Activated CD4-positive, alpha-beta T cell treated with anti-CD3 and anti-CD28 coated beads, Interleukin-2, Interleukin-4, amounts not matched to agents 100 ng/mL and 50 ng/mL, durations not matched to agents 16 hours and 8 hours (primary cell): ENCODE measurements around the gene CASP4.
A peak's percentile ranks its signal among the peaks of the same experiment; 100 is the strongest.
"Not testable (repeated sequence)": the region's sequence is repeated elsewhere in the genome, so short reads cannot be mapped to it uniquely, and the experiment has no call there.

Experiments
- DNase-seq: peaks from one replicate; pipeline ENCODE4 v3.0.0-alpha.2; 2020; ENCODE audit warnings: low spot score

CASP4 gene

GRCh38 chr11:104968355-104968855 lies at the start of gene CASP4:
Gene CASP4 (minus strand): TSS chr11:104968574. CDS start chr11:104968525, 49 bp downstream.
- DNase-seq: peak; percentile 50

GRCh38 chr11:105007463-105007862 lies 39.1 kb upstream of the CASP4 start:
- DNase-seq: no peak

- no peak for DNase-seq
Observed at GRCh38 chr11:105005451-105005845, 37.1 kb upstream of the CASP4 start.

DNA sequence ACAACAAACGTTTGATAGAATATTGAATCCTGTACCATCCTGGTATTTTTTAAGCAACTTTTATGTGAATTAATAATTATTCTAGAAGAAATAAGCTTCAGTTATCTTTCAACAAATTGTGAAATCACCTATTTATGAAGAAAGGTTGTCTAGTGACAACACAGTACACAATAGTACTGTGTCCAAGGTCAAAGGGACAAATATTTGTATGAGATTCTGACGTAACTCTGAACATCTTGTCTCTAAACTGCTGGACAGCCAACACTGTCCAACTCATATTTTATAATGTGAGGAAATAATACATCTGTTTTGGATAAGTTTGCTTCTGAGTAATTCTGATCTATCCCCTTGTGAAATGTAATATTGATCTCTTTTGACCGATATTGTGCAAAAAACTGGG lies 35.6 kb upstream of the CASP4 start:
- DNase-seq: no peak

DNA sequence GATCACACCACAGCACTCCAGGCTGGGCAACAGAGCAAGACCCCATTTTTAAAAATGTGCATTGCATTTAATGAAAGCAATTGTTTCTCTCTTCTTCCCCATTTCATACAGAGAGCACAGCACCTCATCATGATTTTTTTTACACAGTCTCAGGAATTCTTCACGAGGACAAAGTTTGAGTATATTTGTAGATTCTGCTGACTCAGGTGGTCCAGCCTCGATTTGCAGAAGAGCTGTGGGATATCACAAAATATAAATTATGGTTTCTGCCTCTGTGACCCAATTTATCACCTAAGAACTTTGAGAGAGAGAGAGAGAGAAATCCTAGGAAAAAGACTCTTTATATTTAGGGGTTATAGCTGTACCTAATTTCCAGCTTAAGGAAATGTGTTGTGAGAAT lies 34.8 kb upstream of the CASP4 start:
- DNase-seq: no peak

DNA sequence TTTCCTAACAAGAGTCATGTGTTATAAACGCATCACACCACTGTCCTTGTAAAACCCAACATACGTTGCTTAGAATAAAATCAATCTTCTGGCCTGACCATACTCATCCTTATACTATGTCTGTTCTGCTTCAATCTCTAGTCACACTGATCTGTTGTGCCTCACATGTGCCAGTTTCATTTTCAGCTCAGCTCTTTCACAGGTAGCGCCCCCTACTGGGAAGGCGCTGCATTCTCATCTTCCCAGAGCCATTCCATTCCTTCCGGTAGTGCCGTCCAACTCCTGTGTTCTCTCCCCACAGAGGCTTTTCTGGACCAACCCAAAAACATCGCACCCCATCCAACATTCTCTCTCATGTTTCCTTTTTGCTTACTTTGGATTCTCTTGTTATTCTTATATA lies 32.4 kb upstream of the CASP4 start:
- peak; percentile 32 for DNase-seq

DNA sequence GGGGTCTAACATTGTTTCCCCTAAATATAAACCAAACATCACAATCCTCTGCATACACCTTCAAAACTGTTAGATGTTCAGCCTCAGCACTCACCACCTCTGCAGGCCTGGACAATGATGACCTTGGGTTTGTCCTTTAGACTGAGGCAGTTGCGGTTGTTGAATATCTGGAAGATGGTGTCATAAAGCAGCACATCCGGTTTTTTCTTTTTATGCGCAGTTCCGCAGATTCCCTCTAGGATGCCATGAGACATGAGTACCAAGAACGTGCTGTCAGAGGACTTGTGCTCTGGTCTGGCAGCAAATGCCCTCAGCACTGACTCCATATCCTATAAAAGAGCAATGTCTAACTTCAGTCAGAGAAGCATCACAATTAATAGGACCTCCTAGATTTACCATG lies 31.8 kb upstream of the CASP4 start:
- DNase-seq: no peak

DNA sequence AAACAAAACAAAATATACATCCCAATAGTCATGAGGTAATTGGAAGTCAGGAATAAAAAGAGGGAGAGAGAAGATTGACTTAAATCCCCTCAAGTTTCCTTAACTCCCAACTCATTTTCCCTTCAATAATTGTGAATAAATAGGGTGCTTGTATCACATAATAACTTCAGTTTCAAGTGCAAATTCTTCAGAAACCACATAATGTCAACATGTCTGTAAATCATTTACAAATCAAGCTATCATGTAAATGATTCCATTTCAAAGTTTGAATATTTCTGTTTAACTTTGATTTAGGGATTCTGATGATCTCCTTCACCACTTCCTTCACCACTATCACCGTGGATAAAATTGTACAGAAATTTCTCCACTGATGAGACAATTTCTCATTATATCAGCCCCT lies 31.3 kb upstream of the CASP4 start:
- no peak for DNase-seq

DNA sequence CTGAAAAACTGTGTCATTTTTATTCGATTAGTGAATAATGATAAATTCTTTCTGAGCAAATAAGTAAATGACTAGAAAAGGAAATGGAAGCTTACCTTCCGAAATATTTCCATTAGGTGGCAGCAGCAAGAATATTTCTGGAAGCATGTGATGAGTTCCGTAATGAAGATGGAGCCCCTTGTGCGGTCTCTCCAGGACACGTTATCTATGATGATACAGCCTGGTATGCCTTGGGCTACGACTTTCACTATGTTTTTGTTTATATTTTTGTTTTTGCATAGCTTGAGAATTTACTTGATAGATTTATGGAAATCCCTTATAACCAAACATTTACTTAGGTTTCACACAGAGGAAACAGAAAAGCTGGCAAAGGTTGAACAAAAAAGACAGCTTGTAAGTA lies 28.9 kb upstream of the CASP4 start:
- DNase-seq: no peak

- no peak for DNase-seq
Observed at GRCh38 chr11:104995001-104995408, 26.6 kb upstream of the CASP4 start.

DNA sequence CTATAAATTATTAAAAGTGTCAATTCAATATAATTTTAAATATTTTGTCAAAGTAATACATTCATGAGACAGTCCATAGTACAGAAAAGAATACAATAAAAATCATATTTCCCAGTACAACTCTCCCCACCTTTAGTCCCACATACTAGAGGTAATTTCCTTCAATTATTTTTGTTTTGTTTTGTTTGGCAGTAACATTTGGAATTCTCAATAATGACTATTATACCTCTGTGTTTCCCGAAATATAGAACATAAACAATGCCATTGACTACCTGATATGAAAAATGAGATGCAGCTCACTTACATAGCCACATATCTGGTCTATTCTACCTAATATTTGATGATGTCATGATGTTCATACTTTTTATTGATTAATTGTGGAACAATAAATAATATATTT lies 24.4 kb upstream of the CASP4 start:
- no peak for DNase-seq

DNA sequence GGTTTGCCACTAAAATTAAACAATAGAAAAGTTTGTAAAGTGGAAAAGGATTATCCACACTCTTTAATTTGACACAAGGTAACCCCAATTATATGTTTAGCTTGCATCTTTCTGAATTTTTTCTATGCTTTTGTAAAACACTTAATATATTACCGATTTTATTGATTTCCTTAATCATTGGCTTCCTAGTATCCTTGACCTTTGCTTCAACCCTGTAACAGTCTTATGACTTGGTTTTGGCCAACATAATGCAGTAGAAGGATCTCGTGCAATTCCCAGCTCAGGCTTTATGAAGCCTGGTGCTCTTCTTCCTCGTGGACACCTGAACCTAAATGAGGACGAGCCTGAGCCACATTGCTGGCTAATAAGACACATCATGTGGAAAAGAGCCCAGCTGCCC lies 23.6 kb upstream of the CASP4 start:
- DNase-seq: no peak

DNA sequence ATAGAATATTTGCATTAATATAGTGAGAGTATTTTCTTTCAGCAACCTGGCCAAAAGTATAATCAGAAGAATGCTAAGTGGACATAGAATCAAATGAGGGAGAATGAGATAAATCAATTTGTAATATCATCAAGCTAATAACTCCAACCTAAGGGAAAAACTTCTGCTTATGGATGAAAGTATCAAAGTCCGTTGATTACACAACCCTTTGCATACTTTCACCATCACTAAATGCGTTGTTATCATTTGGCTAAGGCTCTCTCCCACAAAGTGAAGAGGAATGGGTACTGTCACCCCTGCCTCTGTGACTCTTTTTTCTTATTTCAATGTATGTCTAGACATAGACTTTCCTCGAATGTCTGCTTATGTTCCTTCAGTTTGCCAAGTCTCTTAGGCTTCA lies 16.4 kb upstream of the CASP4 start:
- DNase-seq: no peak

DNA sequence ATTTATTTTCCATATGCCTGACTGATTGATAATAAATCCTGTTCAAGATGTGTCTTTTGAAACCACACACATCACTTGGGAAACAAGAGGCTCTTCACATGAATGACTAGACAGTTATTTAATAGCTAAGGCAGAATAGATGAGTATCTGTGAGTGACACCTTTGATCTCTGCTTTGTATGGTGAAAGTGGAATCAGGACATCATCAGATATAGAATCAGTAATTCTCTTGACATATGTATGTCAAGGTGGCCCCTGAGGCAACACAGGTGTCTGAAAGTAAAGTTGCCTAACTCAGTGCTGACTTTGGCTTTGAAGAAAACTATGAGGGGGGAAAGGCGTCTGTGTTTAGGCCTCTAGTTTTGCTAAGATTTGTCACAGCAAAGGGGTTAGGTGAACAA lies 11.5 kb upstream of the CASP4 start:
- DNase-seq: no peak

GRCh38 chr11:104973616-104974015 lies 5.2 kb upstream of the CASP4 start:
- no peak for DNase-seq

DNA sequence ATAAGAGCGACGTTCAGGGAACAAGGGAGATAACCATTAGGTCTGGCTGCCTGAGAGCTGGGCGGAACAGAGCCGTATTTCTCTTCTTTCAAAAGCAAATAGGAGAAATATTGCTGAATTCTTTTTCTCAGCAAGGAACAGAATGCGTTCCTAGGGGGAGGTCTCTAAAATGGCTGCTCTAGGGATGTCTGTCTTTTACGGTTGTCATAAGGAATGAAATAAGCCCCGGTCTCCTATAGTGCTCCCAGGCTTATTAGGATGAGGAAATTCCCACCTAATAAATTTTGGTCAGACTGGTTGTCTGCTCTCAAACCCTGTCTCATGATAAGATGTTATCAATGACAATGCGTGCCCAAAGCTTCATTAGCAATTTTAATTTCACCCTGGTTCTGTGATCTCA lies 4.5 kb upstream of the CASP4 start:
- not testable (repeated sequence) for DNase-seq

- no peak for DNase-seq
Observed at GRCh38 chr11:104970756-104971155, 2.4 kb upstream of the CASP4 start.

DNA sequence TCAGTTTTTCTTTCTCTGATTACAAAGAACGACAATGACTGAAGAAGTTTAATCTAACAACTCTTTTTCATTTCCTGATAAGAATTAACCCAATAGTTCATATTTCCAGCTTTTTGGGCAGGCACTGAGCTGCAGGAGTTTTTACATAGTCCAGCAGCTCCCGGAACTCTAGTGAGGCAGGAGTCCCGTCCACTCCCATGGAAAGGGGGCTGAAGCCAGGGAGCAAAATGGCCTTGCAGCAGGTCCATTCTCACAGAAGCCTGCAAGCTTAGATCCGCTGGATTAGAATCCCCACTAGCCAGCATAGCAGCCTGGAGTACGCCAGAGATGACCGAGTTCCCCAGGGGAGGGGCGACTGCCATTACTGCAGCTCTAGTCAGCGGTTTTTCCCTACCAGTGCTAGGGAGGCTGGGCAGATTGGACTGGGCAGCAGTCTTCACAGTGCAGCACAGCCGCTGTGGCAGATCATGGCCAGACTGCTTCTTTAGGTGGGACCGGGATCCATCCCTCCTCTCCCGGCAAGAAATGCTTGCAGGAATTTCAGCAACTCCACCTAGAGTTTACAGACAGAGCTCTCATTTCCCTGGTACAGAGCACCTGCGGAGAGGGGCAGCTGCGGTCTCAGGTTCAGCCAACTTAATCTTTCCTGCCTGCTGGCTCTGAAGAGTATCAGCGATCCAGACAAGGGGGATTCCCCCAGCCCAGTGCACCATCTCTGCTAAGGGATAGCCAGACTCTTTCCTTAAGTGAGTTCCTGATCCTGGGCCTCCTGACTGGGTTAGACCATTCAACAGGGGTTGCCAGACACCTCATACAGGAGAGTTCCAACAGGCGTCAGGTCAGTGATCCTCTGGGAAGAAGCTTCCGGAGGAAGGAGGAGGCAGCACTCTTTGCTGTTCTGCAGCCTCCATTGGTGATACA lies 742 bp upstream of the CASP4 start:
- DNase-seq: no peak

DNA sequence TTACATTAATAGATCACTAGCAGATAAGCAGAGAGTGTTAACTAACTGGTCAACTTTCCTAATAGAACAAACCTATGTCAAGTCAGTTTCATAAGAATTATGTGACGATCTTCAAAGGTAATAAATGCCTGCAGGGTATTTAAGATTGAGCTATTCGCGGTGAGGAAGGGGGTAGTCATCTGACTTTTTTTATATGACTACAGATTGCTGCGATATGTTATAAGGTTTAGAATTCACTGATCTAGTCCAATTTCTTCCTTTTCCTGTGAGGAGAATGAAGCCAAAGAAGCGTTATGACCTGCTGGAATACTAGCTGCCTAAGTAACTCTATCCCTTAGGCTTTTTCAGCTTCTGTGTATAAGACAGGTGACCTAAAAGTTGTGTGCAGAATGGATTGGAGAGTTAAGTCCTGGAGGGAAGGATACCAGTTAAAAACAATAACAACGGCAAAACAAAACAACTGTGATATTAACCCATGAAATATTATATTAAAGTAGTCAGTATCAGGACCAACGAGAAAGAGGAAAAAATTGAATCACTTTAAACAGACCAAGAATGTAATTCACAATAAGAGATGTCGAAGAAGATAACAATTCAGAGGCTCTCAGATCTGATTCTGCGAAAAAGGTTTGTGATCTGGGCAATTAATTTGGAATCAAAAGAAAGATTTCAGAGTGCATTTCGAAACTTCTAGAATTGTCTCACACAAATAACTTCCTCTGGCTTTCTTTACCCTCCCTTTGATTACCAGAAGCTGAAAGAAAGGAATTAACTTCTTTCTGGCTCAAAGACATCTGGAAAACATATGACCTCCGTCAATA lies 630 bp downstream of the CASP4 start:
- peak; percentile 14 for DNase-seq

GRCh38 chr11:104965735-104966134 lies 2.6 kb downstream of the CASP4 start:
- DNase-seq: no peak

- no peak for DNase-seq
Observed at GRCh38 chr11:104964247-104964646, 4.1 kb downstream of the CASP4 start.

GRCh38 chr11:104962852-104963251 lies 5.5 kb downstream of the CASP4 start:
- DNase-seq: no peak

GRCh38 chr11:104957280-104957679 lies 11.1 kb downstream of the CASP4 start:
- DNase-seq: no peak
